ENCODE results near the gene MAPKAP1.

Gene MAPKAP1

GRCh38 chr9:125674981-125675973, 31.7 kb downstream of the MAPKAP1 start:
- peak; percentile 51 for DNase-seq (ENCODE audit: low read depth)

GRCh38 chr9:125672876-125673275, 34.1 kb downstream of the MAPKAP1 start:
- no peak for DNase-seq (ENCODE audit: low read depth)

GRCh38 chr9:125663127-125663526, 43.9 kb downstream of the MAPKAP1 start:
- DNase-seq (ENCODE audit: low read depth) = no peak

- DNase-seq (ENCODE audit: low read depth) = no peak
Measured at GRCh38 chr9:125660557-125660956, 46.5 kb downstream of the MAPKAP1 start.

- peak; percentile 64 for DNase-seq (ENCODE audit: low read depth)
Measured at GRCh38 chr9:125659954-125660353, 47.1 kb downstream of the MAPKAP1 start.

- no peak for DNase-seq (ENCODE audit: low read depth)
Measured at GRCh38 chr9:125659201-125659840, 47.7 kb downstream of the MAPKAP1 start.

GRCh38 chr9:125656560-125656959, 50.4 kb downstream of the MAPKAP1 start:
- no peak for DNase-seq (ENCODE audit: low read depth)

GRCh38 chr9:125655691-125656410, 51.2 kb downstream of the MAPKAP1 start:
- no peak for DNase-seq (ENCODE audit: low read depth)

GRCh38 chr9:125655066-125655633, 51.9 kb downstream of the MAPKAP1 start:
- DNase-seq (ENCODE audit: low read depth) = no peak

- DNase-seq (ENCODE audit: low read depth) = no peak
Measured at GRCh38 chr9:125654121-125654520, 52.9 kb downstream of the MAPKAP1 start.

GRCh38 chr9:125653325-125653724, 53.7 kb downstream of the MAPKAP1 start:
- DNase-seq (ENCODE audit: low read depth) = no peak

- DNase-seq (ENCODE audit: low read depth) = no peak
Measured at GRCh38 chr9:125652759-125653158, 54.2 kb downstream of the MAPKAP1 start.

- no peak for DNase-seq (ENCODE audit: low read depth)
Measured at GRCh38 chr9:125652233-125652594, 54.8 kb downstream of the MAPKAP1 start.

GRCh38 chr9:125651576-125652232, 55.3 kb downstream of the MAPKAP1 start:
- no peak for DNase-seq (ENCODE audit: low read depth)

GRCh38 chr9:125650271-125650737, 56.7 kb downstream of the MAPKAP1 start:
- DNase-seq (ENCODE audit: low read depth) = no peak

GRCh38 chr9:125649826-125650225, 57.2 kb downstream of the MAPKAP1 start:
- DNase-seq (ENCODE audit: low read depth) = no peak

- peak; percentile 64 for DNase-seq (ENCODE audit: low read depth)
Measured at GRCh38 chr9:125649315-125649714, 57.7 kb downstream of the MAPKAP1 start.

GRCh38 chr9:125648294-125648693, 58.7 kb downstream of the MAPKAP1 start:
- DNase-seq (ENCODE audit: low read depth) = no peak

- DNase-seq (ENCODE audit: low read depth) = no peak
Measured at GRCh38 chr9:125646621-125647100, 60.3 kb downstream of the MAPKAP1 start.

- no peak for DNase-seq (ENCODE audit: low read depth)
Measured at GRCh38 chr9:125646217-125646616, 60.8 kb downstream of the MAPKAP1 start.

GRCh38 chr9:125644819-125645507, 62.0 kb downstream of the MAPKAP1 start:
- no peak for DNase-seq (ENCODE audit: low read depth)

All from GM04503 (cell line).